HG03095 (cell line): ENCODE data around the gene VENTX.

Experiments used
- ATAC-seq: cut with Tn5 transposase; IDR thresholded peaks from one replicate; pipeline ENCODE4 v1.9.1; 2021; ENCODE audit warnings: moderate library complexity; ENCODE audit not compliant: unreplicated experiment

VENTX gene, protein sequence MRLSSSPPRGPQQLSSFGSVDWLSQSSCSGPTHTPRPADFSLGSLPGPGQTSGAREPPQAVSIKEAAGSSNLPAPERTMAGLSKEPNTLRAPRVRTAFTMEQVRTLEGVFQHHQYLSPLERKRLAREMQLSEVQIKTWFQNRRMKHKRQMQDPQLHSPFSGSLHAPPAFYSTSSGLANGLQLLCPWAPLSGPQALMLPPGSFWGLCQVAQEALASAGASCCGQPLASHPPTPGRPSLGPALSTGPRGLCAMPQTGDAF

DNA sequence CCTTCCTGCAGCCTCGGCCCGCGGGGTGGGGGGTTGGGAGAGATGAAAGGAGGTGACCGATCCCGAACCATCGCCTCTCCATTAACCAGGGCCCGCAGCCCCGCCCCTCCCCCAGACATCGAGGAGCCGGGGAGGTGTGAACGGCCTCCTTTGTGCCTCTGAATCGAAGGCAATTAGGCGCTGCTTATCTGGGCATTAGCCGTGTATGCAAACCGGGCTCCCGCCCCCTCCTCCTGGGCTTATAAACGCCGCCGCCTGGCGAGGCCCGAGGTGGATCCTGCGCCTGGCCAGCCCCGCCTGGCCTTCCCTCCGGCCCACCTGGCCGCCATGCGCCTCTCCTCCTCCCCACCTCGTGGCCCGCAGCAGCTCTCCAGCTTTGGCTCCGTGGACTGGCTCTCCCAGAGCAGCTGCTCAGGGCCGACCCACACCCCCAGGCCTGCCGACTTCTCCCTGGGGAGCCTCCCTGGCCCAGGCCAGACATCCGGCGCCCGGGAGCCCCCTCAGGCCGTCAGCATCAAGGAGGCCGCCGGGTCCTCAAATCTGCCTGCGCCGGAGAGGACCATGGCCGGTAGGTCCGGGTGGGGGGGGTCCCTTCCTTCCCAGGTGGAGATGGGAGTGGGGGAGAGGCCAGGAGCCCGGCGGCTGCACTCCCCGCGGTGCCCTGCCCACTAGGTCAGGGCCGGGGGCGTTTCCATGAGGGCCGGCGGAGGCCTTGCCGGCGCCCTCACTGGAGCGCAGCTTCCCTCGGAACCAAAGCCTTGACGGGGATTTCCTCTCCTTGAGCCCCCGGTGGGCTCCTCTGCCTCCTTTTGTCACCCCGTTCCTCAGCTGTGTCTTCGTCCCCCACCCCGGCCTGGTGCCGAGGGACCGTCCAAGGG is at the start of gene VENTX:
TSS of gene VENTX (plus strand) at position 268 of the 878 bp plus-strand sequence. CDS start at position 328, 60 bp downstream.
- ATAC-seq, result no peak

DNA sequence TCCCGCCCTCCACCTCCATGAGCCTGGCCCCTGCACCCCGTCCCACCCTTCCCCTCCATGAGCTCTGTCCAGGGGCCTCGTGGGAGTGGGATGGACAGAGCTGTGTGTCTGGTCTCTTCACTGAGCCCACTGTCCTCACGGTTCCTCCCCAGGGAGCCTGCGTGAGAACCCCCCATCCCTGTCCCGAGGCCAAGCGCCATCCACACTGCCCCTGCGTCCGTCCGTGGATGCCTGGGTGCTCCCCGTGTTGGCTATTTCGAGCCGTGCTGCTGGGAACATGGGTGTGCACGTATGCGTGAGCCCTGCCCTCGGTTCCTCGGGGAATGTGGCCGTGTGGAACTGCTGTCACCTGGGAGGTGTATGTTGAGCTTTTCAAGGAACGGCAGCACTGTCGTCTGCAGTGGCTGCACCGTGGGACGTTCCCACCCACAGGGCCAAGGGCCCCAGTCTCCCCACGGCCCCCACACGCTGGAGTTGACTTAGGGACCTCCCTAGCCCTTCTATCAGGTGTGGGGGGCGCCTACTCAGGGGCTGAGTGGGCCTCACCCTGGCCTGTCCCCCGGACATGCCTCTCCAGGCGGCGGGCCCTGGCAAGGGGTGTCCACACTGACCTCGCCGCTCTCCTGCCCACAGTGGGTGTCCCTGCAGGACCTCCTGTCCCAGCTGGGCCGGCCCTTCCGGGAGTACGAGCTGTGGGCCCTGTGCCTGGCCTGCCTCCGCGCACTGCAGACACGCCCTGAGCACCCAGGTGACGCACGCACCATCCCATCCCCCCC is 49.6 kb upstream of the VENTX start:
- ATAC-seq, result no peak

DNA sequence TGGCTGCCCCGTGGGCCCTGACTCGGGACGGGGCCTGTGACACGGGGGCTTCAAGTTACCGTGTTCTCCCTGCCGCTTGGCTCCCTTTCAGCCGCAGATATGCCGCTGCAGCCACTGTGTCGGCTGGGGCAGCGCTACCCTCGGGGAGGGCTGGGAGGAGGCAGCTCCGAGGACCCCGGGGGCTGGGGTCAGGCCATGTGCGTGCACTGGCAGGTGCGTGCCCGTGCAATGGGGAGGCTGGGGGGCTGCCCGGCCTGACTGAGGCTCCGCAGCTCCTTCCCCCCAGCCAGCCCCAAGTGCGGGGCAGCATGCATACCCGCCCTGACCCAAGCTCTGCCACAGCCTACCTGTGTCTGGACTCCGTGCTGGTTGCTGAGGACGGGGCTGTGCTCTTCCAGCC is 48.4 kb upstream of the VENTX start:
- no peak for ATAC-seq

DNA sequence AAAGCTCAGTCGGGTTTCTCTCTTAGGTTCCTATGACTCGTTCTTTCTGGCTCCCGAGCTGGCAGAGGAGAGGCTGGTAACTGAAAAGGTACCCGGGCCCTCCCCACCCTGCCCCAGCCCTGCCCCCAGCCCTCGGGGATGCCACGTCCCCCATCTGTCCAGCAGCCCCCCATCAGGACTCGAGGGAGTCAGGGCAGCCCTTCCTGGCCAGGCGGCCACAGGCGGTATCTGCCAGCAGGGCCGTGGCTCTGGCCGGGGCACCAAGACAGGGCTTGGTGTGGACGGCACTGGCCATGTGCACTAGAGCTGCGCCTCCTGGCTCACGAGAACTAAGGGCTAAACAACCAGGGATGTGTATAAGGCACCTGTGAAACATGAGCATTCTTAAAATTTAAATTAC is 47.9 kb upstream of the VENTX start:
- ATAC-seq, result no peak

DNA sequence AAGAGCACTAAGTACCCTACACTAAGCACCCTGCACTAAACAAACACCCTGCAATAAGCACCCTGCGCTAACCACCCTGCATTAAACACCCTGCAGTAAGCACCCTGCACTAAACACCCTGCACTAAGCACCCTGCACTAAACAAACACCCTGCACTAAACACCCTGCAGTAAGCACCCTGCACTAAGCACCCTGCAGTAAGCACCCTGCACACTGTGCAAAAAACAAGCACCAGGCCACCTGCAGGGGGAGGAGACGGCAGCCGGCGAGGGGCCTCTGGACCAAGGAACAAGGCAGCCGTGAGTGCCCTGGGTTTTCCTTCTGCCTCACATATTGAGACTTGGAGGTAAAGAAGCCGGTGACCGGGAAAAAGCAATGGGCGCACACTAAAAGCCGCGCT is 47.4 kb upstream of the VENTX start:
- ATAC-seq, result no peak

DNA sequence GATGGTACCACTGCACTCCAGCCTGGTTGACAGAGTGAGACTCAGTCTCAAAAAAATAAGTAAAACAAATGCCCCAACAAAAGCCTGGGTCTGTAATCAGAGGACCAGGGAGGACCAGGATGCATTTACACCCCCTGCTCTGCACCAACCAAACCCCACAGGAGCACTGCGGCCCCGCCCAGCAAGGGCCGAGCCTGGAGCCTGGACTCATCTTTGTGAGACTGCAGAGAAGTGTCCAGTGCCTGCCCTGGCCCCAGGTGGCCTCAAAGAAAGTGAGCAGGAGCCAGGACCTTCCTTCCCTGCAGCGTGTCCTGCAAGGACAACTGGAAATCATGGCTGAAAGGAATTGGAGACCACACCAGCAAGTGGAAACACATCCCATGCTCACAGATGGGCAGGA is 46.0 kb upstream of the VENTX start:
- no peak for ATAC-seq

DNA sequence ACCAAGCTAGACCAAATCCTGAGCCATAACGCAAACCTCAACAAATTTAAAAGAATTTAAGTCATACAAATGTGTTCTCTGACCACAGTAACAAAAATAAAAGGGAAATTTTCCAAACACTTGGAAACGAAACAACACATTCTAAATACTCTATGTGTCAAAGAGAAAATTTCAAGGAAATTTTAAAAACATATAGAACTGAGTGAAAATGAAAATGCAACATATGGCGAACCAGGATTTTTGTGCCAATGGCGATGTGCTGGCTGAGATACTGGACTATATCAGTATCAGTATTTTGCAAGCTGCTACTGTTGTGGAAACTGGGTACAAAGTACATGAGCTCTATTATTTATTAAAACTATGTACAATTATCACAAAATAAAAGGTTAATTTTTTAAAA is 43.5 kb upstream of the VENTX start:
- ATAC-seq, result no peak

DNA sequence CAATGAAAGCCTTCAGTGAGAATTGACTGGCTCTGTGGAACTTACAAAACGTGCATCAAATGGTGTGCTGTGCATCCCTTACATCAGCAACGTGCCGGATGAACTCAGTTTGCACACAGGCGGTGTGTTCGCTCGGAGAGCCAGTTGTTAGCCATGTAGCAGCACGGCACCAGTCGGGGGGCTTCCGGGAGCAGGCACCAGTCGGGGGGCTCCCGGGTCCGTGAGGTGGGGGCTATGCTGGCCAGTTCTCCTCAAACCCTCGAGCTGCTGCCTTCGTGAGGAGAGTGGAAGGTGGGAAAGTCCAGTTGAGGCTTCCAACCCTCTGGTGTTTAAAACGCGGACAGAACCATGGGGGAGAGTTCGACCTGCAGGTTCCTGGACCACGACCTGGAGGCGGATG is 42.6 kb upstream of the VENTX start:
- ATAC-seq, result no peak

DNA sequence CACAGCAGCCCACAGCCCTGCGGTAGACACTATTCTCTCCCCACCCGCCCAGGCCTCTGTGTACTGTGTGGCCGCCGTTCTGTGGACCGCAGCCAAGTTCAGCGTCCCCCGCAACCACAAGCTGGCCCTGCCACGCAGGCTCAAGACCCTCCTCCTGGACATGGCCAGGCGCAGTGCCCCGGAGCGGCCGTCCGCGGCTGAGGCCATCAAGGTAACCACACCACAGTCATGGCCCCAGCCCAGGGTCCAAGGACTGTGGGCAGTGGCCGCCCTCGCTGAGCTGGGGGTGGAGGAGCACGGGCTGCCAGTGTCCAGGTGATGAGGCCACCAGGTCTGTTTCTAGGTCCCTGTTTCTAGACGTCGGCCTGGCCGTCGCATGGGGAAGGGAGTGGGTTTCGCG is 42.0 kb upstream of the VENTX start:
- ATAC-seq, result no peak

DNA sequence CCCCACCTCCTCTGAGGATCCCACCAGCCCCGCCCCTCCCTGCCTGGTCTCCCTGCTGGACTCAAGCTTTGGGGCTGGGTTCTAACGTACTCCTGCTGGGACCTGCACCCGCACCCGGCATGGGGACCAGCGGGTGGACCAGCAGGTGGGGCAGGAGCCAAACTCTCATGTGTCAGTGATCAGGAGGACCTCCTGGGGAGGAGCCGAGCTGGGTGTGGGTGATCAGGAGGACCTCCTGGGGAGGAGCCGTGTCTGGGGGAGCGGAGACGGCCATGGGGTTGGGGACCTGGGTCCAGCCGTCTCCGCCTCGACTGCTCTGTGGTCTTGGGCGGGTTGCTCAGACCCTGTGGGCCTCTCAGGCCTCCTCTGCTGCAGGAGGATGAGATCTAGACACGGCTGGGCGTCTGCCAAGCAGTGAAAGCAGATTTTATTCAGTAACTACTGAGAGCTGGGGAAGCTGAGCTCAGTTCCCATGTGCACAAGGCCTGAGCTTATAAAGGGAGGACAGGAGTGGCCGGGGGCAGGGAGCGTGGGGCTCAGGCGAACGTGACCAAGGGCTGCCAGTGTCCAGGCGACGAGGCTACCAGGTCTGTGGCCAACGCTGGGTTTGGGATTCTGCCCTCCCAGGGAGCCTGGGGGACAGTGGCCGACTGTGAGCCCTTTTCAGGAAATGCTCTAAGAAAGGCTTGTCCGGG is 41.3 kb upstream of the VENTX start:
- ATAC-seq, result no peak

DNA sequence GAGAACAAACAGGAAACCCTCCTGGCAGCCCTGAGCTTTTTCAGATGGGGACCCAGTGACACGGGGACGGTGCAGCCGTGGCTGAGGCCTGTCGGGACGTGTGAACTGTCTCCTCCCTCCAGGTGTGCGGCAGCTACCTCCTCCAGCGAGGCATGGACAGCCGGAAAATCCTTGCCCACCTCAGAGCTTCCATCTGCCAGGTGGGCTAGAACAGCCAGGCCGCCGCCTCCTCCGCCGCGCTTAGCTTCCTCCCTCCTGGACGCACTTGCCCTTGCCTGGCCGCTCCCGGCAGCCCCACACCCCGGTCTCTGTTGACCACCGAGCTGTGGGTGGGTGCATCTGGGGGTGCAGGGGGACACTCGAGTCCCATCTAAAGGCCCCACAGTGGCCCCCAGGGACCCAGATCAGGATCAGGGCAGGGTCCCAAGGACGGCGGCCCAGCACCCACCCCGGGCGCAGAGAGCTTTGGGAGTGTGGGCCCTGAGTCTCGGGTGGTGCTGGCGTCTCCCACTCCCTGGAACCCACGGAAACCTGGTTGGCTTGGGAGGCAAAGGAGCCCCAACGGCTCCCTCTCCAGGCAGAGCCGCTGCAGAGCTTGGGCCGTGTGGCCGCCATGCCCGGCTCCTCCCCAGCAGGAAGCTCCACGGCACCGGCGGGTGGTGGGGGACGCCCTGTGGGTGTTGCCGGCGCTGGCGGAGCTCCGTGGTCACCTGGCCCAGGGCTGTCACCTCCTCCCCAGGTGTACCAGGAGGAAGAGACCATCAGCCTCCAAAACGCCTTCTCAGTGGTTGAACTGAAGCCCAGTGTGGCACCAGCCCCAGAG is 40.5 kb upstream of the VENTX start:
- no peak for ATAC-seq

DNA sequence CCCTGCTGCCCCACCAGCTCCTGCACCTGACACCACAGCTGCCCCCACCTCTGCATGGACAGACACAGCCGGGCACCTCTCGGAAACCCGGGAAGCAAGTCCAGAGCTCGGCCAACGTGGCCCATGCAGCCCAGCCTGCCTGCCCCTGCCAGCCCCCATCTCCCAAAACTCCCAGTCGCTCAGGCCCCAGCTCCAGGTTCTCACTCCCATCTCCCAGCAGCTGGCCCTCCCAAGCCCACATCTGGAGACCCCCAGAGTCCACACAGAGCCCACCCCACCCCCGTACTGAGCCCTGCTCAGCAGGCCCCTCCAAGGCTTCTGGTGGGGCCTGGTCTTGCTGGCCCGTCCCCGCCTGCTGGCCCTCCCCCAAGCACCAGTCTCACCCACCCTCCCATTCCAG is 39.9 kb upstream of the VENTX start:
- no peak for ATAC-seq

DNA sequence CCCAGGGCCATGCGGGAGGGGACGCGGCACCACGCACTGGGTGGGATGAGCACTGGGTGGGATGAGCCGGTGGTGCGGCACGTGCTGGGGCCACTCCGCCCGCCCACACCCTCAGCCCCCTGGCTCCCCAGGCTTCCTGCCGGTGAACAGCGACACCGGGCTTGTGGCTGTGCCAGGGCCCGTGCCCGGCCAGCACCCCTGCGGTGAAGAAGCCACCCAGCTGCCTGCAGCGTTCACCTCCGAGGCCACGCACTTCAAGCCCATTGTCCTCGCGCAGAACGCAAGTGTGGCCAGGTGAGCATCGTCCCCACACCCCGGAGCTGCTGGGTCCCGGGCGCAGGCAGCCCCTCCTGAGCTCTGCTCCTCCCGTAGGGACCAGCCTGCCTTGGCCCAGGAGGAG is 39.4 kb upstream of the VENTX start:
- ATAC-seq, result no peak

DNA sequence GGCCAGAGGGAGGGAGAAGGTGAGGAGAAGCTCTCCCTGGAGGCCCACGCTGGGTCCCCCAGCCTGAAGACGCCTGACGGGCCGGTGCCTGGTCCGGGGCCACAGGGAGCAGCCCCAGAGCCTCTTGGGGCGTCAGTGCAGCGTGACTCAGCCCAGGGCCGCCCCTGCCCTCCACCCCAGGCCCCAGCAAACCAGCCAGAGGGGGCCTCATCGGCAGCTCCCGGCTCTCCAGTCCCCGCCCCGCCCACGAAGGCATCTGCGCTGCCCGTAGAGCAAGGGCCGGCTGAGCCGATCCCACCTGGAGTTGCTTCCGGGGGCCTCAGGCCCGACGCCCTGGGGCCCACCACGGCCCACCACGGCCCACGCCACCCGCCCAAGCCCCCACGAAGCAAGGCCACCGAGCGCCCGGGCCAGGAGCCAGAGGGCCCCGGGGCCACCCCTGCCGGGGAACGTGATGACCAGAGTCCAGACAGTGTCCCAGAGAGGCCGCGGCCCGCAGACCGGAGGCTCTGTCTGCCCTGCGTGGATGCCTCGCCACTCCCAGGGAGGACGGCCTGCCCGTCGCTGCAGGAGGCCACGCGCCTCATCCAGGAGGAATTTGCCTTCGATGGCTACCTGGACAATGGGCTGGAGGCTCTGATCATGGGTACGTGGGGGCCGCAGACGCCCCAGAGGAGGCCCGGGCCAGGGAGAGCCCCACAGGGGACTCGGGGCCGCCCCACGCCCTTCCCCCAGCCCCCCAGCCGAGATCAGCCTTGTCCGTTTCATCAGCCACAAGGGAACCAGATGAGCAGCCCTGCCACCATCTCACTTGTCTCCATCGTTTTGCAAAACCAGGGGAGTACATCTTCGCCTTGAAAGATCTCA is 38.8 kb upstream of the VENTX start:
- no peak for ATAC-seq

DNA sequence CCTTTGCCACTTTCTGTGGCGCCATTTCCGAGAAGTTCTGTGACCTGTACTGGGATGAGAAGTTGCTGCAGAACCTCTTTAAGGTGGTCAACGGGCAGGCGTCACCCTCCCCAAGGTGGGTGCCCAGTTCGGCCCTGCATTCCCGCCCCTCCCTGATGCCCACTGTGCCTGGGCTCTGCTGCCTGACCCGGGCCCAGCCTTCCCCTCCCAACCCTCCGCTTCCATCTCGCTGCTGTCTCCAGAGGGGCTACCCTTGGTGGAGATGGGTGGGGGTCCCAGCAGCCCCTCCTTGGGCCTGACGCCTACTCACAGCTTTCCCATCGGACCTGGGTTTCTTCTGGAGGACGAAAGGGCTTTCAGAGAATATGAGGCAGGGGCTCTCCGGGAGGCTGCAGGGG is 38.2 kb upstream of the VENTX start:
- ATAC-seq, result no peak

DNA sequence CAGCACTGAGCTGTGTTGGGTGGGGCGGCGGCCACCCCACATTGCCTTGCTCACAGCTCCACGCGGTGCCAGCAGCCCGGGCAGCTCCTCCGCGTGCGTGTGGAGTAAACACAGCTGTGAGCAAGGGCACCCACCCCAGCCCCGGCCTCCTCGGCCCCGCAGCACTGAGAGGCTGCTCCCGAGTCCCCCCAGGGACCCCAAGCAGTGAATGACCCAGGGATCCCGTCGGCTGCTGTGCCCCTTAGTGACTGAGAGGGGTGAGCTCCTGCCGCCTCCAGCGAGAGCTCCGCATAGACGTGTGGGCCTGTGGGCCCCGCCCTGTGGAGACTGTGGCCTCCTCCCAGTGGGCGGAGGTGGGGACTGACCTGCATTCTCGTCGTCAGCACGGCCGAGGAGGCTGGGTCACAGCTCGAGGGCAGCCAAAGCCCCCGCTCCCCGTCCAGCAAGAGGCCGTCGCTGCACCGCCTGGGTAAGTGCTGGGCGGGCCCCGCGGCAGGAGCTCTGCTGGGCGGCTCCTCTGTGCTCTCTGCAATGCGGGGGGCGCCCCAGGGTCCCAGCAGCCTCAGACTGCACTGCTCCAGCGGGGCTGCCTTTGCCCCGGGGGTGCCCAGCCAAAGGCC is 37.6 kb upstream of the VENTX start:
- no peak for ATAC-seq

DNA sequence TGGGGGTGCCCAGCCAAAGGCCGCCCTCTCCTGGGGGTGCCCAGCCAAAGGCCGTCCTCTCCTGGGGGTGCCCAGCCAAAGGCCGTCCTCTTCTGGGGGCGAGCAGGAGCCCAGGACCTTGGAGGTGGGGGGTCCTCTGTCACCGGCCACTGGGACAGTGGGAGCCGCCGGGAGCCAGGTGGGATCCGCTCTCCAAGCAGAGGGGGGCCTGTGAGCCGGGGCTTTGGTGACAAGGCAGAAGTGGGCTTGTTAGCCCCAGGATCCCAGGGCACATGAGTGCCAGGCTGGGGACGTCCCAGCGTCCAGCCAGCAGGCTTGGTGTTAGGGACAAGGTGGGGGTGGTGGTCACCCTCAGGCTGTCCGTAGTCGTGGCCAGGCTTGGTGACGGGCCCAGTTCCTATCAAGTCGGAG is 37.0 kb upstream of the VENTX start:
- ATAC-seq, result no peak

DNA sequence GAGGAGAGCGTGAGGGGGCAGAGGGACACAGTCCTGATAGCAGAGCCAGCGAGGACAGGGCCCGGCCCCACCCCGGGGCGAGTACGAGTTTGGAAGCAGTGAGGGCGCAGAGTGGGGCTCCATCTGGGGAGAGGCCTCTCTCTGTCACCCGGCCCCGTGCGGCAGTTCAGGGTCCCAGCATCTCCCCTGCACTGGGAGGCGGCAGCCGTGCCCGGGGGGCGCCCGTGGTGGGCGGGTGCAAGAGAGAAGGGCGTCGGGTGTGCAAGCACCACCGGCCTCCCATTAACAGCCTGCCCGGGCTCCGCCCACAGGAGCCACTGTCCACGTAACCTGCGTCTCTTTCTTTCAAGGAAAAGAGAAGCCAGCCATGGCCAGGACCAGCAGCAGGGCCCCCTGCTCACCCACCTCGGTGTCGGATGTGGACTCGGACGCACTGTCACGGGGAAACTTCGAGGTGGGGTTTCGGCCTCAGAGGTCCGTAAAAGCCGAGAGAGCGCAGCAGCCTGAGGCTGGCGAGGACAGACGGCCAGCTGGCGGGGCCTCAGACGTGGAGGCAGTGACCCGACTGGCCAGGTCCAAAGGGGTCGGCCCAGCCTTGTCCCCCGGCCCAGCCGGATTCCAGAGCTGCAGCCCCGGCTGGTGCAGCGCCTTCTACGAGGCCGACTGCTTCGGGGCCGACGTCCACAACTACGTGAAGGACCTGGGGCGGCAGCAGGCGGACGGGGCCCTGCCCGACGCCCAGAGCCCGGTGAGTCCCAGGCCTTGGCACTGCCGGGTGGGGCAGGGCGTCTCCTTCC is 36.3 kb upstream of the VENTX start:
- no peak for ATAC-seq
